ENCODE measurements around the gene LDB2.

GRCh38 chr4:16636912-16637630 is 261.4 kb downstream of the LDB2 start:
- TF ChIP-seq, protein P1, sequence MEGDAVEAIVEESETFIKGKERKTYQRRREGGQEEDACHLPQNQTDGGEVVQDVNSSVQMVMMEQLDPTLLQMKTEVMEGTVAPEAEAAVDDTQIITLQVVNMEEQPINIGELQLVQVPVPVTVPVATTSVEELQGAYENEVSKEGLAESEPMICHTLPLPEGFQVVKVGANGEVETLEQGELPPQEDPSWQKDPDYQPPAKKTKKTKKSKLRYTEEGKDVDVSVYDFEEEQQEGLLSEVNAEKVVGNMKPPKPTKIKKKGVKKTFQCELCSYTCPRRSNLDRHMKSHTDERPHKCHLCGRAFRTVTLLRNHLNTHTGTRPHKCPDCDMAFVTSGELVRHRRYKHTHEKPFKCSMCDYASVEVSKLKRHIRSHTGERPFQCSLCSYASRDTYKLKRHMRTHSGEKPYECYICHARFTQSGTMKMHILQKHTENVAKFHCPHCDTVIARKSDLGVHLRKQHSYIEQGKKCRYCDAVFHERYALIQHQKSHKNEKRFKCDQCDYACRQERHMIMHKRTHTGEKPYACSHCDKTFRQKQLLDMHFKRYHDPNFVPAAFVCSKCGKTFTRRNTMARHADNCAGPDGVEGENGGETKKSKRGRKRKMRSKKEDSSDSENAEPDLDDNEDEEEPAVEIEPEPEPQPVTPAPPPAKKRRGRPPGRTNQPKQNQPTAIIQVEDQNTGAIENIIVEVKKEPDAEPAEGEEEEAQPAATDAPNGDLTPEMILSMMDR (conservative IDR thresholded peaks at IDR 0.05; ENCODE audit: low read length) = no peak
- TF ChIP-seq EZH2phosphoT487 (IDR thresholded peaks at IDR 0.05; ENCODE audit: borderline replicate concordance) = no peak

Data from Loucy (cell line).